Tibial nerve (tissue), 3 donors: ENCODE results near the gene VPREB3.

Experiments used
- CTCF ChIP-seq, 5 experiments: fragments of 200-600 bp in 3 of 5; fragments of 450-650 bp in 2 of 5; sonication (generic) in 3 of 5; IDR thresholded peaks; one replicate each; pipeline ENCODE4 v1.5.1; 2016 to 2019; ENCODE audit warnings: antibody characterized with exemption in 5 of 5, mild to moderate bottlenecking in 3 of 5, moderate library complexity in 2 of 5
- POLR2A ChIP-seq, 2 donors: fragments of 450-650 bp; IDR thresholded peaks; one replicate each; pipeline ENCODE4 v1.6.1; 2017; ENCODE audit warnings: antibody characterized with exemption in 2 of 2, mild to moderate bottlenecking in 2 of 2, moderate library complexity in 2 of 2

- TF ChIP-seq CTCF (IDR thresholded peaks at IDR 0.05) (no peak), POLR2A (IDR thresholded peaks at IDR 0.05) (no peak)
These were observed 13.1 kb upstream of the VPREB3 start for GRCh38 chr22:23767303-23767672.
